AG04449 (cell line): ENCODE data around the gene GNA15.
"Not testable (repeated sequence)": the region's sequence is repeated elsewhere in the genome, so short reads cannot be mapped to it uniquely, and the experiment has no call there.

Experiments used
- CTCF ChIA-PET: fragments of 350-600 bp; formaldehyde crosslinking; extraction: SDS; loops from one replicate; lab custom pipeline; 2021; ENCODE audit warnings: antibody characterized with exemption; lab: Yijun Ruan, JAX
- POLR2A ChIA-PET: fragments of 400-600, 350-600 bp; formaldehyde crosslinking; extraction: SDS; loops from one replicate; lab custom pipeline; 2020; ENCODE audit warnings: antibody characterized with exemption, inconsistent platforms; lab: Yijun Ruan, JAX
- DNase-seq: peaks from one replicate; pipeline ENCODE4 v3.0.0-alpha.2; 2010; ENCODE audit warnings: low read depth, low spot score
- H3K4me3 ChIP-seq: 2 replicates; pipeline ENCODE4 v1.5.1; 2011; ENCODE audit warnings: low read depth, mild to moderate bottlenecking, control low read depth, low read length
- TF ChIP-seq, protein P1 (sequence below): IDR thresholded peaks from one replicate; pipeline ENCODE4 v1.5.1; 2011; ENCODE audit warnings: mild to moderate bottlenecking, moderate library complexity, low read length, control low read depth, inconsistent platforms; ENCODE audit not compliant: insufficient read depth; ENCODE audit errors: missing control alignments

Gene GNA15

DNA sequence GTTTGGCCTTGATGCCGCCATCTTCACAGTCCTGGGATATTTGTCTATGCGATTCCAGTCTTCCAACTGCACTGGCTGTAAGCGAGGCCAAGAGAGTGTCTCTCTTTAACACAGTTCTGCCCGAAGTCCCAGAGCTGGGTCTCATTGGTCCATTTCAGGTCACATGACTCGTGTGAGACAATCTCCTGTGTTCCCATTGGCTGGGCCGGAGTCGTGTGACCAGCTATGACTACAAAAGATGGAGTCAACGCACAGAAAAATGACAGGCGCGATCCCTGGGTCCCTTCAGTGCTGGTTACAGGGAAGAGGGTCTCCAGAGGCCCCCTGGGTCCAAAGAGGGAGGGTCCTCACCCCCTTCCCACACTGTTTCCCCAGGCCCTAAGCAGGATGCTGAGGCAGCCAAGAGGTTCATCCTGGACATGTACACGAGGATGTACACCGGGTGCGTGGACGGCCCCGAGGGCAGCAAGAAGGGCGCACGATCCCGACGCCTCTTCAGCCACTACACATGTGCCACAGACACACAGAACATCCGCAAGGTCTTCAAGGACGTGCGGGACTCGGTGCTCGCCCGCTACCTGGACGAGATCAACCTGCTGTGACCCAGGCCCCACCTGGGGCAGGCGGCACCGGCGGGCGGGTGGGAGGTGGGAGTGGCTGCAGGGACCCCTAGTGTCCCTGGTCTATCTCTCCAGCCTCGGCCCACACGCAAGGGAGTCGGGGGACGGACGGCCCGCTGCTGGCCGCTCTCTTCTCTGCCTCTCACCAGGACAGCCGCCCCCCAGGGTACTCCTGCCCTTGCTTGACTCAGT is 26.8 kb downstream of the GNA15 start:
- TF ChIP-seq, protein P1, sequence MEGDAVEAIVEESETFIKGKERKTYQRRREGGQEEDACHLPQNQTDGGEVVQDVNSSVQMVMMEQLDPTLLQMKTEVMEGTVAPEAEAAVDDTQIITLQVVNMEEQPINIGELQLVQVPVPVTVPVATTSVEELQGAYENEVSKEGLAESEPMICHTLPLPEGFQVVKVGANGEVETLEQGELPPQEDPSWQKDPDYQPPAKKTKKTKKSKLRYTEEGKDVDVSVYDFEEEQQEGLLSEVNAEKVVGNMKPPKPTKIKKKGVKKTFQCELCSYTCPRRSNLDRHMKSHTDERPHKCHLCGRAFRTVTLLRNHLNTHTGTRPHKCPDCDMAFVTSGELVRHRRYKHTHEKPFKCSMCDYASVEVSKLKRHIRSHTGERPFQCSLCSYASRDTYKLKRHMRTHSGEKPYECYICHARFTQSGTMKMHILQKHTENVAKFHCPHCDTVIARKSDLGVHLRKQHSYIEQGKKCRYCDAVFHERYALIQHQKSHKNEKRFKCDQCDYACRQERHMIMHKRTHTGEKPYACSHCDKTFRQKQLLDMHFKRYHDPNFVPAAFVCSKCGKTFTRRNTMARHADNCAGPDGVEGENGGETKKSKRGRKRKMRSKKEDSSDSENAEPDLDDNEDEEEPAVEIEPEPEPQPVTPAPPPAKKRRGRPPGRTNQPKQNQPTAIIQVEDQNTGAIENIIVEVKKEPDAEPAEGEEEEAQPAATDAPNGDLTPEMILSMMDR = no peak
- ChIA-PET CTCF (interaction anchor here (0.8 to 13.5 kb wide), 16 partner anchors 9 to 274 kb away, joined by 3 to 282 read pairs (median 6); no protein-coding TSS in a partner anchor), POLR2A (no interaction called here)
- no peak overlapping the region for H3K4me3 ChIP-seq
- DNase-seq = no peak

- POLR2A ChIA-PET = no interaction called here
- CTCF ChIA-PET = interaction anchor here (0.6 to 13.5 kb wide), 24 partner anchors 8 to 209 kb away, joined by 3 to 282 read pairs (median 4); no protein-coding TSS in a partner anchor
- no peak for DNase-seq
- TF ChIP-seq, protein P1 = peak; percentile 90
- no peak overlapping the region for H3K4me3 ChIP-seq
These were observed 27.5 kb downstream of the GNA15 start for GRCh38 chr19:3163230-3163886.

DNA sequence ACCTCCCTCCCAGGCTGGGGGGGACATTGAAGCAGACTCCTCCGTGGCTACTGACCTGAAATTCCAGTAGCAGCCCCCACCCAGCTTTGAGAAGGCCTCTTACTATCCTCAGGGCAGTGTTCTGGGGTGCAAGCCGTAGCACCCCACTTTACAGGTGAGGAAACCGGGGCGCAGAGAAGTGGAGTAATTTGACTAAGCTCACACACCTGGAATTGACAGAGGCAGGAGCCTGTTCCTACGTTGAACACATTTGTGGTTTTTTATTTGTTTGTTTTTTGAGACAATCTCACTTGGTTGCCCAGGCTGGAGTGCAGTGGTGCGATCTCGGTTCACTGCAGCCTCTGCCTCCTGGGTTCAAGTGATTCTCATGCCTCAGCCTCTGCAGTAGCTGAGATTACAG is 28.1 kb downstream of the GNA15 start:
- POLR2A ChIA-PET = no interaction called here
- CTCF ChIA-PET = interaction anchor here (0.6 to 13.5 kb wide), 26 partner anchors 8 to 209 kb away, joined by 3 to 282 read pairs (median 4); no protein-coding TSS in a partner anchor
- TF ChIP-seq, protein P1 = no peak

DNA sequence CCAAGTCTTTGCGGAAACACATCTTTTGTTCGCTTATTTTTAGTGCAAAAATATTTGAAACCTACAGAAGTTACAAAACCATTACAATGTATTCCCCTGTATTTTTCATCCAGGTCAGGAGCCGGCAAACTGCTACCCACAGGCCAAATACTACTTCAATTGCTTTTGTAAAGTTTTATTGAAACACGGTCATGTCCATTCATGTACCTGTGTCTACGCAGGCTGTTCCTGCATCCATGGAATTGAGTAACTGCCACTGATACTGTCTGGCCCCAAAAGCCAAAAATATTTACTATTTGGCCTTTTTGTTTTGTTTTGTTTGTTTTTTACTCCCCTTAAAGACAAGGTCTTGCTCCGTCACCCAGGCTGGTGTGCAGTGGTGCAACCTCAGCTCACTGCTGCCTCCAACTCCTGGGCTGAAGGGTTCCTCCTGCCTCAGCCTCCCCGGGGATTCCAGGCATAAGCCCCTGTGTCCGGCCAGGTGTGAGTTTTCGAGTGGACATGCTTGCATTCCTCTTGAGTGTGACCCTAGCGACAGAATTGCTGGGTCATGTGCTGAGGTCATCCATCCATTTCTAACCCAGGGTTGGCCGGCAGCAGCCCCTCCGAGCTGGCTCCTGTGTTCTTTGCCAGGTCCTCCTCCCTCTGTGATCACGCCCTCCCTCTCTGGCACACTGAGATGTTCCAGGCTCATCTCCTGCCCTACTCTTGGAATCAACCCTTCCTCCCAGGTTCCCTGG is 31.9 kb downstream of the GNA15 start:
- POLR2A ChIA-PET = no interaction called here
- TF ChIP-seq, protein P1 = no peak
- CTCF ChIA-PET = interaction anchor here (10.8 to 13.5 kb wide), 2 partner anchors 38 to 213 kb away, joined by 127 to 282 read pairs; no protein-coding TSS in a partner anchor
- DNase-seq = no peak
- H3K4me3 ChIP-seq = no peak overlapping the region

More for the DNA sequence above, 28.1 kb downstream of the GNA15 start:
- DNase-seq = no peak
- no peak overlapping the region for H3K4me3 ChIP-seq

DNA sequence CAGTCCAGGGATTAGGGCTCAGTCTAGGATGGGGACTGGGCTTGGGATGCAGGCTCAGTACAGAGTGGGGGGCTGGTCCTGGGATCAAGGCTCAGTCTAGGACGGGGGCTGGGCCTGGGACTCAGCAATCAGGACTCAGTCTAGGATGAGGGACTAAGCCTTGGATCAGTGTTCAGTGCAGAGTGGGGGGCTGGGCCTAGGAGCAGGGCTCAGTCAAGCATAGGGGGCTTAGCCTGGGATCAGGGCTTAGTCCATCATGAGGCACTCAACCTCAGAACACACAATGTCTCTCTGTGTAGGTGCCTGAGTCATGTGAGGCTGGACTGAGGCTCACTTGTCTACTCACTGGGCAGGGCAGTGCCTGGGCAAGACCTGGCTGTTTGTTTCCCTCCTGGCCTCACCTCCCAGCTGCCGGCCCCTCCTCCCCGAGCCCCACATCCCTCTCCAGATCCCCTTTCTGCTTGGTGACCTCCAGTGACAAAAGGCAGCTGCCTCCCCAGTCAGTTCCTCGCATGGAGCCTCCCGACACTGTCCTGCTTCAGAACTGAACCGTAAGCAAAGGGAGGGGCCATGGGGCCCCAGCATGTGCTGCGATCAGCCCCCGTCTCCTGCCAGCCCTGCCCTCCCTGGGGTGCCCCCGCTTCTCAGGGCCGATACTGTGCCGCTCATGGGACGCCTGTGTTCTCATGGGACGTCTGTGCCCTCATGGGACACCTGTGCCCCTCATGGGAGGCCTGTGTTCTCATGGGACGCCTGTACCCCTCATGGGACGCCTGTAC is 36.2 kb downstream of the GNA15 start:
- no peak overlapping the region for H3K4me3 ChIP-seq
- ChIA-PET POLR2A (no interaction called here), CTCF (interaction anchor here (0.9 to 1.9 kb wide), 3 partner anchors 10 to 209 kb away, joined by 3 to 8 read pairs (median 3); no protein-coding TSS in a partner anchor)
- no peak for DNase-seq
- TF ChIP-seq, protein P1 = no peak

DNA sequence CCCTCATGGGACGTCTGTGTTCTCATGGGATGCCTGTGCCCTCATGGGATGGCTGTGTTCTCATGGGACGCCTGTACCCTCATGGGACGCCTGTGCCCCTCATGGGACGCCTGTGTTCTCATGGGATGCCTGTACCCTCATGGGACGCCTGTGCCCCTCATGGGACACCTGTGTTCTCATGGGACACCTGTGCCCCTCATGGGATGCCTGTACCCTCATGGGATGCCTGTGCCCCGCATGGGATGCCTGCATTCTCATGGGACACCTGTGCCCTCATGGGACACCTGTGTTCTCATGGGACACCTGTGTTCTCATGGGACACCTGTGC is 36.8 kb downstream of the GNA15 start:
- CTCF ChIA-PET, DNase-seq, POLR2A ChIA-PET, H3K4me3 ChIP-seq: not testable (repeated sequence)
